Stimulated activated CD4-positive, alpha-beta T cell treated with anti-CD3 and anti-CD28 coated beads, Interleukin-2, amount 100 ng/mL, for 48 hours (primary cell): Measurements from ENCODE around the gene MEX3A.
"Not testable (repeated sequence)": the region's sequence is repeated elsewhere in the genome, so short reads cannot be mapped to it uniquely, and the experiment has no call there.

ENCODE experiments used
- DNase-seq, 2 donors: peaks; one replicate each; pipeline ENCODE4 v3.0.0-alpha.2; 2020

MEX3A gene

DNA sequence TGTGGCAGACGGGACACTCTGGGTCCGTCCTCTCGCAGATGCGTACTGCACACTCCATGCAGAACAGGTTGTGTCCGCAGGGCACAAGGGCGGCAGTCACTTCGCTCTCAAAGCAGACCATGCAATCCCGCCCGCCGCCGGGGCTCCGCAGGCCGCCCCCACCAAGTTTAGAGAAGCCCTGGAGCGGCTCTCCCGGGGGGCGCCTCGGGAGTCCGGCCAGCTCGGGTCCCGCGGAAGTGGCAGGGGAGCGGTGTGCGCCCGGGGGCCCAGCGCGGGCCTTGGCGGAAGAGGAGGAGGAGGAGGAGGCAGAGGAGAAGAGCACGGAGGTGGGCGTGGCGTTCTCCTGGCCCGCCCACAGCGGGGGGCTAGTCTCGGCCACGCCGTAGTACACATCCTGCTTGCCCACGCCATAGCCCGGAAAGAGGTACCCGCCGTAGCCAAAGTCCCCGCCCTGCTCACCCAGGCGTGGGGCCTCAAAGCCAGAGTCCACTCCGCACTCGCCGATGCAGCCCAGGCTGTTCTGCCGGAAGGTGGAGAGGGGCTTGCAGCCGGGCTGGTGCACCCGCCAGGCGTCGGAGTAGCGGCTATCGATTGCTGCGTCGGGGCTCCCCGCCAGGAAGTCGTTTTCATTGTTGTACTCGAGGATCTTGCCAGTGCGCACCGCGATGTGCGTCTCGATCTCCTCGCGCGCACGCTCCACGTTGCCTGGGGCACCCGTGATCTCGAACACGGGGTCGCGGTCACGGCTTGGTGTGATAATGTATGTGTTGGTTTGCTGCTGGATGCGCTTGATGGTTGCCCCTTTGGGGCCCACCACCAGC lies 5.4 kb downstream of the MEX3A start:
- DNase-seq, result no peak

DNA sequence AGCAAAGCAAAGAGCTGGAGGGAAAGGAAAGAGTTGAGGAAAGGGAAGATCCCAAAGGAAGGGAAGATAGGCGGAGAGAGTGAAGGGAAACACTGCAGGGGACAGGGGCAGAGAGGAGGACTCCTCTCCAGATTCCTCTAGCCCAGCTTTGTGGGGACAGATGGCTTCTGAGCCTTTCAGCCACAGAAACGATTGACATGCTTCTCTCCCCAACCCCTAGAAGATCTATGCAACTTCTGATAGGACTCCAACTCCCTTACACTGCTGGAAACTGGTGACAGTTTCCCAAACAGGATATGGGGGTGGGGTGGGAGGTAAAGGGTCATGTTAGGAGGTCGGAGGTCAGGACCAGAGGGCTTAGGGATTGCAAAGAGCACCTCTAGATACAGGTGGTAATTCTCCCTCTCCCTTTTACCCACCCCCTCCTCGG lies 6.5 kb downstream of the MEX3A start:
- DNase-seq, result no peak

DNA sequence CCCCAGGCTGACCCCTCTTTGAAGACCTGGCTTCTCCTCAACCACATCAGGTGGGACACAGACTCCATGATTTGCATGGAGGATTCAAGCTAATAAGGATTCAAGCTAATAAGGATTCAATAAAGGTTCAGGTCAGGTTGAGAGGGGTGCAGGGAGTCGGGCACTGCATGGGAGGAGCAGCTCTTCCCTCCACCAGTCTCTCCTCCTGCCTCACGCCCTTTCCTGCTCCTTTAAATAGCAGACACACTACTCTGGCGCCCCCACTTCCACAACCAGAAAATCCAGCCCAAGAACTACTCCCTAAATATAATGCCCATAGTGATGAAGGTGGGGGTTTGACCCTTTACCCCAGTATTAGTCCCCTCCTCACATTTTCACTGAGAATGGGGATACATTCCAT lies 7.1 kb downstream of the MEX3A start:
- DNase-seq, result no peak

DNA sequence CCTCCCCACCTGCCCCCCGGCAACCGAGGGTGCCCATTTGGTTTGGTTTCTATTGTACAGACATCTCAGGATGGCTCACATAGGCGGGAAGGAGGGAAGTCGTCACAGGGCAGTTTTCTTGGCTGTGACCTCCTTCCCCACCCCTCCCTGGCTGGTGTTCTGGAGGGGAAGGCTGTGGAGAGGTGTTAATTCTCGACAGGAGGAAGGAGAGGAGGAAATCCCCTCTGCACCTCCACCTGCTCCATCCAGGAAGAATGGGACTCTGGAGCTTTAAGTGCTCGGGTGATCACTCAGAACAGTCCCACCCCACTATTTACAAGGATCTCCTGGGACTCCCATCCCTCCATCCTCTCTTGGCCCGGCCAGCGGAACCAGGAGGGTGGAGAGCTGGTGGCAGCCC lies 7.6 kb downstream of the MEX3A start:
- DNase-seq, result no peak

DNA sequence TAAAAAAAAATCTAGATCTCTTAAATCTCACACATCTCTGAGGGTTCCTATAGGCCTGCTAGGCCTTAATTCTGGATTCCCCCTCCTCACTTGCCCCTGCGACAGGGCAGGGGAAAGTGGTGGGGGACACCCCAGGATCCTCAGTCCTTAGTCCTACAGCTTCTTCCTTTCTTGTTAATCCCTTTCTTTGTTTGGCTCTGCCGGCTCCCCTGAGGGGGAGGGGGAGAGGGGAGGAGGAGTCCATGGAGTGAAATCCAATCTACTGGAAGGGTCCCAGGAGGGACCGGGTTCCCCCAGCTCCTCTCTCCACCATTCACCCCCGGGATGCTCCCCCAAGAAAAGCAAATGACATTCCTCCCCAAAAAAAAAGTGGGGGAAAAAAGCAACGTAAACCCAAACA lies 8.5 kb downstream of the MEX3A start:
- no peak for DNase-seq

DNA sequence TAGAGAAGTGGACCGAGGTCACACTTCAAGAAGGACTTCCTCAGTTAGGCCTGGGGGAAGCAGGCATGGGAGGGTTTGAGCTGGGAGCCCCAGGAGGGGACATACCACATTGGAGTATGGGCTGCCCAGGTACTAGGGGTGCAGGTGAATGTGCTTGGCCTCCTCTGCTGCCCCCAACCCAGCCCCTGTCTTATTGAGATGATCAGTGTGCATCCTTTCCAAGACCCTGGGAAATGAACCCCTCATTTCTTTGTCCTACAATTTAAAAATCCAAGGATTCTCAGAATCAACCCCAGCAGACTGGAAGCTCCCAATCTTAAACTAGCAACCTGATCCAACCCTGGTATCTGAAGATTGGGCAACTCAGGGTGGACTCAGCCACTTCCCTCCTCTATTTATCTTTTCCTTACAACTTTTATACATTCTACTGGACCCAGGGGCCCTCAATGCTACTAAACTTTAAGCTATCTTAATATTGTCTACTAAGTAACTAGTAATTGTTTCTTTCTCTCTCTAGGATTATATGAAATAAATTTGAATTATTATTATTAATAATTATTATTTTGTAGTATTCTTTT lies 9.1 kb downstream of the MEX3A start:
- no peak for DNase-seq

DNA sequence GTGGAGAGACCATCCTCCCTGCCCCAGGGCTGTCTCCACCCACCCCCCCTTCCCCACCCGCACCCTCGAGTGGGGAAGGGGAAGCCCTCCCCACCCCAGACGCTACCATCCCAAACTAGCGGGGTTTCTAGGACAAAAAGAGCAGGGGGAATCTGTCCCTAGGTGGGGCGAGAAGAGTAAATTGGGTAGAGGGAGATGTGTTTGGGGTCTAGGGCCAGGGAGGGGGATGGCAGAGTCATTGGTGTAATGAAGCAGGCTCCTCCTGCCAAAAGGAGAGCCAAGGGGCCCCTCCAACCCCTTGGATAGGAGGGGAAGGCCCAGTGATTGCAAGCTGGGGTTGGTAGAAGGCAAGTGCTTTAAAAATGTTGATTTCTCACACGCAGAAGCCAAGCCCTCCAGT lies 10.0 kb downstream of the MEX3A start:
- no peak for DNase-seq

DNA sequence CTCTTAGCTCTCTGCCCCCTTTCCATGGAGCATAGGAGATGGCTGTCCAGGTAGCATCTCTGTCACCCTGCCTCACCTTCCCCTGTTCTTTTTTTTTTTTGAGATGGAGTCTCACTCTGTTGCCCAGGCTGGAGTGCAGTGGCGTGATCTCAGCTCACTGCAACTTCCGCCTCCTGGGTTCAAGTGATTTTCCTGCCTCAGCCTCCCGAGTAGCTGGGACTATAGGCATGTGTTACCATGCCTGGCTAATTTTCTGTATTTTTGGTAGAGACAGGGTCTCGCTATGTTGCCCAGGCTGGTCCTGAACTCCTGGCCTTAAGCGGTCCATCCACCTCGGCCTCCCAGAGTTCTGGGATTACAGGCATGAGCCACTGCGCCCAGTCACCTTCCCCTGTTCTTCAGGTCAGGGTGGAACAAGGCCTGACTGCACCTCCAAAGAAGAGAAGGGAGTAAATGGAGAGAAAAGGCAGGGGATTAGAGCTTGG lies 10.9 kb downstream of the MEX3A start:
- DNase-seq, result not testable (repeated sequence)

DNA sequence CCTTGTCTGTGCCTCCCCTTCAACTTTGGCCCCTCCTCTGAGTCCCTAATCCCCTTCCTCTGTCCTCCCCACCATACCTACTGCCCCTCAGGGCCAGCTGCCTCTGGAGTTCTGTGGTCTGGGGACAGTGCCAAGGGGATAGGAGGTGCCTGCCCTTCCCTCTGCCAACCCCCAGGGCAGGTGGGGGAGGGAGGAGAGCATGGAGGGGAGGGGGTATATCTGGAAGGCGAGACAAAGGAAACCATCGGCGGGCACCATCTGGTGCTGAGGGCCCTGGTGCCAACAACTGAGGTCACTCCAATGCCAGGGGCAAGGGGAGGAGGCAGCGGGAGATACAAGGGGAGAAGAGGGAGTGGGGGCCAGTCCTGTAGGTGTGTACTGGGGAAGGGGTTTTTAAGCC lies 11.7 kb downstream of the MEX3A start:
- DNase-seq, result no peak

DNA sequence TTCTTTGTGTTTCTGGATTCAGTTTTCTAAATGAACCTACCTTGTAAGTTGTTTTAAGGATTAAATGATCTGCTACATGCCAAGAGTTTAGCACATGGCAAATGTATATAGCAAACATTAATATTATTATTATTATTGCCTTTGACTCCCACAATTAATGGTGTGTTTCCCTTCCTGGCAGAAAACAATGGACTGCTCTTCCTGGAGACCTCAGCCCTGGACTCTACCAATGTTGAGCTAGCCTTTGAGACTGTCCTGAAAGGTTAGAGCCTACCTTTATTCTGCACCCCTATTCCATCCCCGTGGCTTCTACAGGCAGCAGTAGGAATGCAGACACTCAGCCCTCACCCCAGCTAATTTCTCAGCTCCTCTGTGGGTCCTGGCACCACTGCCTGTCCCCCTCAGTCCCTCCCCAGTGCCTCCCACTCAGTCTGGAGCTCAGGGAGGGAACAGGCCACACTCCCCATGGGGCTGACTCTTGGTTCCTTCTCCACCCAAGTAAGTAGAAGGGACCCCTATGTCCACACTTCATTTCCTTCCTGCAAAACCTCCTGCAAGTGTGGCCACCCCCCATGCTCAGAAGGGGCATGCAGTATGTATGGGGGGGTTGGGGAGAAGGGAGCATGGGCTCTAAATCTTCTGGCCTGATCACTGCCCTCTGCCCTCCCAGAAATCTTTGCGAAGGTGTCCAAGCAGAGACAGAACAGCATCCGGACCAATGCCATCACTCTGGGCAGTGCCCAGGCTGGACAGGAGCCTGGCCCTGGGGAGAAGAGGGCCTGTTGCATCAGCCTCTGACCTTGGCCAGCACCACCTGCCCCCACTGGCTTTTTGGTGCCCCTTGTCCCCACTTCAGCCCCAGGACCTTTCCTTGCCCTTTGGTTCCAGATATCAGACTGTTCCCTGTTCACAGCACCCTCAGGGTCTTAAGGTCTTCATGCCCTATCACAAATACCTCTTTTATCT lies 12.5 kb downstream of the MEX3A start:
- no peak for DNase-seq

DNA sequence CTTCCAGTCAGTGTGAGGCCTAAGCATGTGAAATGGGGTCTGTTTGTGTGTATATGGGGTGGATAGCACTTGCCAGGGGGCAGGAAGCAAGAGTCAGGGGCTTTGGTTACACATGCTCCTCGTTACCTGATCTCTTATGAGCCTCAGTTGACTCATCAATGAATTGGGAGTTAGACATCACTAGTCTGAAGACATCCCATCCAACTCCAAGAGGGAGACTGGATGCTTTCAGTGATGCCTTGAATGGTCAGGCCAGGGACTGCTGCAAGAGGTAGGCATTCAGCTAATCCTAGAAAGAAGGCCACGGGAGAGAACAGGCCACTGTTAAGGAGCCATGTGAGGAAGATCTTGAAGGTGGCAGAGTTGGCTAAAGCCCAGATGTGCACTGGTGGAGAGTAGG lies 15.0 kb downstream of the MEX3A start:
- DNase-seq, result no peak

DNA sequence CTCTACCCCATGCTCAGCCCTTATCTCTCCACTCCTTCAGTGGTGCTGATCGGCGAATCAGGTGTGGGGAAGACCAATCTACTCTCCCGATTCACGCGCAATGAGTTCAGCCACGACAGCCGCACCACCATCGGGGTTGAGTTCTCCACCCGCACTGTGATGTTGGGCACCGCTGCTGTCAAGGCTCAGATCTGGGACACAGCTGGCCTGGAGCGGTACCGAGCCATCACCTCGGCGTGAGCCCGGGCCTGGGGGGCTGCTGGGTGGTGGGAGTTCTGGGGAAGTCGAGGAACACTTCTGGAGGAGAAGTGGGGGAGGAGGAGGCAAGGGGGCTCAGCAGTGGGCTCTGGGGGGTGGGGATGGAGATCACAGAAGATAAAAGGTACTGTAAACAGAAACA lies 16.4 kb downstream of the MEX3A start:
- no peak for DNase-seq

DNA sequence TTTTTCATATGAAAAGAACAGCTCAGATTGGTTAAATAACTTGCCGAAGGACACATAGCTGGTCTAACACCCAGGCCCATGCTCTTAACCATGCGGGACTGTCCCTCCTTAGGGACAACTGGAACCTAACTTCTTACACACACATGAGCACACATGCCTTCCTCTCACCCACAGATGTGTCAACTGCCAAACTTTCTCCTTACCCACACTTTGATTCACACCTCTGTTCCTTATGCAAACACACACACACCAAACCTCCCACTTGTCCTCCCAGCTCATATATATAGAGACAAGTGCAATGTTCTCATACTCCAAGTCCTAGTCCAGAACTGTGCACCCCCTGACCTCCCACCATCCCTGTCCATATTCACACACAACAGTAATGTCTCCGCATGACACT lies 17.1 kb downstream of the MEX3A start:
- DNase-seq, result no peak

DNA sequence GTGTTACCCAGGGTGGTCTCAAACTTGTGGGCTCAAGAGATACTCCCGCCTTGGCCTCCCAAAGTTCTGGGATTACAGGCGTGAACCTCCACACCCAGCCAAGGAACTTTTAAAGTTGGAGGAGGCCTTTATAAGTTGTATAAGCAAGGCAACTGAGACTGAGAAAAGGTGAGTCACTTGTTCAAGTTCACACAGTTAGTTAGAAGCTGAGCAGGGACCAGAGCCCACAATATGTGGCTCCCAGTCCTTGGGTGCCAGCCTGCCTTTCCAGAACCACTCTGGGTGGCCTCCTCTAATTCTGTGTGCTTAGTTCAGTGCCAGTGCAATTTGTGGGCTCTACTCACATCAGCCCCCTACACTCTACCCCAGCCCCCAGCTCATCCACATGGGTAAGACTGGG lies 17.6 kb downstream of the MEX3A start:
- DNase-seq, result no peak

DNA sequence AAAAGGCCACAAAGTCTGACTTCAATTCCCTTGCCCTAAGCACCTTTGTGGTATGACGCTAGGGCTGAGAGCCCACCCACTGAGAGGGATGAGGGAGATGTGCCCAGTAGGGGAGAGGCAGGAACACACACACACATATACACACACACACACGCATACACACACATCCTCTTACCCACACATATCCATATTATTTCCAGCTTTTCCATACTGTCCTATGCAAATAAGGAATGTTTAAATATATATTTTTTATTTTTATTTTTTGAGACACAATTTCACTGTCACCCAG lies 18.3 kb downstream of the MEX3A start:
- no peak for DNase-seq

DNA sequence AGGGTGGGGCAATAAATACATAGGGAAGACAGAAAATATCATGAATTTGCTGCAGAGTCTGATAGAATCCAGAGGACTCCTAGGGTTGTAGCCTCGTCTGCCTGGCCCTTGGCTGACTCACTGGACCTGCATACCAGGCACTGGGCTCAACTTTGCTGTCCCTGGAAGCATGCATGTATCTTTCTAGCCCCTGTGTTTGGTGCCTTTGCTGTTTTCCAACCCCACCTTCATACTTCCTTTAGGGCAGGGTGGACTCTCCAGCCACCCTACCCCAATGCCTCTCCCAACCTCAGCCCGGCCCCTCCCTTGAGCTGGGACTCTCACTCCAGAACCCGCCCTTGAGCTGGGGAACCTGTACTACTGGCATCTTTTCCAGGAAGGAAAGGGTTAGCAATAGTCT lies 20.1 kb downstream of the MEX3A start:
- no peak for DNase-seq

DNA sequence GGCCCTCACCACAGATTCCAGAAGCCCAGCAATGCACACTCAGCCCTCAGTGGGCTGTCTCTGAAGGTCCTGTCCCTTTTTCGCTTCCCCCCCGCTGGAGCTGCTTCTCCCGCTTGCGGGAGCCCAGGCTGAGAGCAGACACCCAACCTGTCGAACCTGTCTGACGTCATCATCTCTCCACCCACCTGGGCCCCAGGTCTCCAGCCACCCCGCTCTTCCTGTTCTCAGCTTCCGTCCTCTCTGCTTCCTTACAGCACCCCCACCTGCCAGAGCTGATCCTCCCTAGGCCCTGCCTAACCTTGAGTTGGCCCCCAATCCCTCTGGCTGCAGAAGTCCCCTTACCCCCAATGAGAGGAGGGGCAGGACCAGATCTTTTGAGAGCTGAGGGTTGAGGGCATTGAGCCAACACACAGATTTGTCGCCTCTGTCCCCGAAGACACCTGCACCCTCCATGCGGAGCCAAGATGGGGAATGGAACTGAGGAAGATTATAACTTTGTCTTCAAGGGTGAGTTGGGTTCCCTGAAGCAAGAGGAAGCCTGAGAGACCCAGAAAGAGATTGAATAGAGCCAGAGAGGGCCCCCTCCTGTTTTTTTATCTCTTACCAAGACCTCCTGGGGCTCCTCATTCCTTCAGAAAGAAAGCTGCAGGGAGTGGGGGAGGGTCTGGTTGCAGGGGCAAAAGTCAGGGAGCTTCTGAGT lies 21.2 kb downstream of the MEX3A start, which contains the start of gene RAB25:
Gene RAB25, plus strand, starts transcription at position 224 of the 700 bp plus-strand sequence. Its CDS starts 241 bp downstream, at position 465.
- DNase-seq, result no peak

DNA sequence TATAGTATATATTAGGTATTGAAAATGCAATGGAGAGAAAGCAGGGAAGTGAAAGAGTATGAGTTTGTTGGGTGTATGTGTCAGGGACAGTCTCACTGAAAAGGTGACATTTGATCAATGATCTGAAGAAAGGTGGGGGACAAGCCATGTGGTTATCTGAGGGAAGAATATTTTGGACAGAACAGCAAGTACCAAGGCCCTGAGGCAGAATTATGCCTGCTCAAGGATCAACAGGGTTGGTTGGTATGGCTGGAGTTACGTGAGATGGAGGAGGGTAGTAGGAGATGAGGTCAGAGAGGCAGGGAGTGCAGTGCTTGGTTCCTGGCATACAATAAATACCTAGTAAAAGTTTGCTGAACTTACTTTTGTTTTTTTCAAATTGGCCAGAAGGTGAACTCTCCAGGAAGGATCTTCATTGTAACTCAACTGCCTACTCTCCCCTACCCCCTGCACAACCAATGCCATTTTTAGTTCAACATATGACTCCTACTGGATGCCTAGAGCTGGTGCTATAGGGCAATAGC lies 25.9 kb downstream of the MEX3A start:
- DNase-seq, result no peak

DNA sequence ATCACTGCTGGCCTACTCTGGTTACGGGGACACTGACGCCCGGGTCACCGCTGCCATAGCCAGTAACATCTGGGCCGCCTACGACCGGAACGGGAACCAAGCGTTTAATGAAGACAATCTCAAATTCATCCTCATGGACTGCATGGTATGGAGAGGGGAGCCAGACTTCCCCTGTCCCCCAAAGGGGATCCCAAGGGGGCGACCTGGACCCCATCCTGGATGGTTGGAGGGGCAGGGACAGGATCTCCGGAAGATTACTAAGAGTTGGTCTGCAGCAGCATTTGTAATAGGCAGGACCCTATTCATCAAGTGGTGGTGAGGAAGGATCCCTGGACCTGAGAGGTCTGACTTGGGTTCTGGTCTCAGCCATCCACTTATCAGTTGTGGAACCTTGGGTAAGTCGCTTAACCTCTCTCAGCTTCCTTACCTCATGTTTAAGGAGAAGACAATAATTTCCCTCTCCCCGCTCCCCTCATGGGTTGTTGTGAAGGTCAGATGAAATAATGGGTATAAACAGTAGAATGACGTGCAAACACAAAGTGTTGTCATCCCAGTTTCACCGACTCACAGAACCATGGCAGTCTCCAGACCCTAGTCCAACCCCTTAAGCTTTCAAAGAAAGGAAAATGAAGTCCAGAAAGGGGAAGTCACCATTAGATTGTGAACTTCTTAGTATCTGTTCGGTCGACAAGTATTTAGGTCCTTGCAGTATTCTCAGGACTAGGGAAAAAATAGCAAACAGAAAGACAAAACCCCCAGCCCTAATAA lies 26.8 kb downstream of the MEX3A start:
- peak in 1 of 2 donors; percentile 8 for DNase-seq

DNA sequence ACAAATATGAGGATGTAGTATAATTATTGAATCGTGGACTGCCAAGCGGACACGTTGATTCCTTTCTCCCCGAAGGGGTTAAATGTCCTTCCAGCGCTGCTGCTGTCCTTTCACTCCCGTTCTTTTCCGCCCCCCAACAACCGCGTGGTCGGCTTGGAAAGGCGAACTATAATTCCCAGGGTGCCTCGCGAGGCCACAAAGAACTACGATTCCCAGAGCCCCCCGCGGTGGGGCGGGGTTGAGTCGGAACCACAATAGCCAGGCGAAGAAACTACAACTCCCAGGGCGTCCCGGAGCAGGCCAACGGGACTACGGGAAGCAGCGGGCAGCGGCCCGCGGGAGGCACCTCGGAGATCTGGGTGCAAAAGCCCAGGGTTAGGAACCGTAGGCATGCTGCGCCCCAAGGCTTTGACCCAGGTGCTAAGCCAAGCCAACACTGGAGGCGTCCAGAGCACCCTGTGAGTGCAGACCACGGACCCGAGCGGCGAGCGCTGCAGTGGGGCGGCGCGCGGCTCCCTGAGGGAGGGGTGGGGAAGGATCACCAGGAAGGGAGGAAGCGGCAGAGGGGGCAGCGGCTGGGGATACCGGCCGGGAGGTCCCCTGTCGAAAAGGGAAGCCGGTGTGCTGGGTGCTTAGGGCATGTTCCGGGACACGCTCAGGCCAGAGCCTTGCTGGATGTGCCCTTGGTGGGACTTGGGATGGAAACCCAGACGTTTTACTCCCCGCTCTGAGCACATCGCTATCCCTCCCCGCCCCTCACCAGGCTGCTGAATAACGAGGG lies 27.6 kb downstream of the MEX3A start, which contains the start of gene LAMTOR2:
Gene LAMTOR2, plus strand, starts transcription at position 283 of the 781 bp plus-strand sequence. Its CDS starts 108 bp downstream, at position 391.
- DNase-seq, result peak; percentile 93 to 94
